HG03175 (cell line): ENCODE results near the gene GRIK4.
A peak's percentile ranks its signal among the peaks of the same experiment; 100 is the strongest.

Experiments used
- ATAC-seq: cut with Tn5 transposase; IDR thresholded peaks from one replicate; pipeline ENCODE4 v1.9.1; 2021; ENCODE audit warnings: mild to moderate bottlenecking, moderate library complexity; ENCODE audit not compliant: unreplicated experiment

The GRIK4 gene

DNA sequence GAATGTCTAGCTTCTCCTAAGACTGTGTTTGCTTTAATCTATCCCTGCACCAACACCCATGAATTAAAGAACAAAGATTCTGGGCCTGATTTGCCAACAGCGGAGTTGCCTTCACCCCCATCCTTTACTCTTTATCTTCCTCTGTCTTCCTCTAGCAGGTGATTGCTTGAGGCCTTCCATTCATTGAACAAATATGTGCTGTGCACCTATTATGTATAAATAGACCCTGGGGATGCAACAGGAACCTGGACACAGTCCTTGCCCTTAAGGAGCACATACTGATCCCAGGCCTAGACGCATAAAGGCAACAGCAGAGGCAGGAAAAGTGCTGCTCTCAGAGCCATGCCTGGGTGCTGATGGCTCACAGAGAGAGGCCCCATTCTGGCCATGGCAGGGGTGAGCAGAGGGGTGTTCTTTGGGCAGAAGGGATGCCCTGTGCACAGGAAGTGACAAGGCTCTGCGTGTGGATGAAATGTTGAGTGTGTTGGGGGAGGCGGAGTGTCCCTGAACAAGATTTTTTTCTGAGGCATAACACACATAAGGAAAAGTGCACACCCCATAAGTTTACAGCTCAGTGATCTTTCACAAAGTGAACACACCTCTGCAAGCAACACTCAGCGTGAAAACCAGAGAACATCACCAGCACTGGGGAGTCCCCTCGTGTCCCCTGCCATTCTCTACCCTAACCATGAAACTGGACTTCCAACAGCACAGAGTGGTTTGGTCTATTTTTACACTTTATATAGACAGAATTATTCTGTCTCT is 145.9 kb downstream of the GRIK4 start:
- ATAC-seq: peak; percentile 45

DNA sequence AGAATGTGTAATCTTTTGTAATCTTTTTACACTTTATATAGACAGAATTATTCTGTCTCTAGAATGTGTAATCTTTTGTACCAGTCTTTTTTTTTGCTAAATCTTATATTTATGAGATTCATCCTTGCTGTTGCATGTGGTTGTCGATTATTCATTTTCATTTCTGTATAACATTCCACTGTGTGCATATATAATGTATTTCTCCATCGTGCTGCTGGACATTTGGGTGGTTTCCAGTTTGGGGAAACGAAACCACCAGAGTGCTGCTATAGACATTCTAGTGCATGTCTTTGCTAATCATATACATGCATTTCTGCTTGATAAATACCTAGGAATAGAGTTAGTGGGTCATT is 146.5 kb downstream of the GRIK4 start:
- ATAC-seq: peak; percentile 58

DNA sequence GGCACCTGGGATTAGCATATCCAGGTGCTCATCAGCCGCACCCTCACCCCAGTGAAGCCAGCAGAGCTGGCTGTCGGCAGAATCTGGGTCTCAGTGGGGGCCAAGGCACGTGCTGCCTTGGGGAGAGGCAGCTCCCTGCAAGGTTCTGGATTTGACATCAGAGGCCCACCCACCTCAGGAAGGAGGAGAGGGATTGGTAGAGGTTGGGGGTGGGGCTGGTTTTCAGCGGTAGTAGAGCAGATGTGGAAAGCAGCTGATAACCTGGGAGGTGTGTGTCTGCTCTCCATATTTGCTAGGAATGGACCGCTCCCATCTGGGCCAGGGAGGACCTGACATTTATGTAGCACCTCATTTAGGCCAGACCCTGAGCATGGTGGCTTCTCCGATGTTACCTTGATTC is 147.5 kb downstream of the GRIK4 start:
- ATAC-seq: no peak

DNA sequence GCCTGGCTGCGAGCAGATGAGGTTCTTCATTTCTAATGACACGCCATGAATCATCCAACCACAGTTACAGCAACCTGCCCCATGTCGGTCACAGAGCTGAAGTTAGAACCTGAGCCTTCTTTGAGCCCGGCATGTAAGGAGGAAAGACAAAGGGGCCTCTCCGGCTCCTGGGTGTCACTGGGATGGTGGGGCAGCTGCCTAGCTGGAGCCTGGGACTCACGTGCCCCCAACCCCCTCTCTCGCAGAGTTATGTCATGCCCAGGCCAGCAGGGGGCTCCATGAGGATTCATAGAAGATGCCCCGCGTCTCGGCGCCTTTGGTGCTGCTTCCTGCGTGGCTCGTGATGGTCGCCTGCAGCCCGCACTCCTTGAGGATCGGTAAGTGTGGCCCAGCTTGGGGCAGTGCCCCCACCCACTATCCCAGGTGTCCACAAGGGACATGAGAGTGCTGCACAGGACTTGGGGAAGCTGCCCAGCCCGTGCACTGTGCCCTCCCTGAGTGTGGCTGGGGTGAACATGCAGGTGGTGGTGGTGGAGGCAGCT is 148.5 kb downstream of the GRIK4 start:
- ATAC-seq: no peak

DNA sequence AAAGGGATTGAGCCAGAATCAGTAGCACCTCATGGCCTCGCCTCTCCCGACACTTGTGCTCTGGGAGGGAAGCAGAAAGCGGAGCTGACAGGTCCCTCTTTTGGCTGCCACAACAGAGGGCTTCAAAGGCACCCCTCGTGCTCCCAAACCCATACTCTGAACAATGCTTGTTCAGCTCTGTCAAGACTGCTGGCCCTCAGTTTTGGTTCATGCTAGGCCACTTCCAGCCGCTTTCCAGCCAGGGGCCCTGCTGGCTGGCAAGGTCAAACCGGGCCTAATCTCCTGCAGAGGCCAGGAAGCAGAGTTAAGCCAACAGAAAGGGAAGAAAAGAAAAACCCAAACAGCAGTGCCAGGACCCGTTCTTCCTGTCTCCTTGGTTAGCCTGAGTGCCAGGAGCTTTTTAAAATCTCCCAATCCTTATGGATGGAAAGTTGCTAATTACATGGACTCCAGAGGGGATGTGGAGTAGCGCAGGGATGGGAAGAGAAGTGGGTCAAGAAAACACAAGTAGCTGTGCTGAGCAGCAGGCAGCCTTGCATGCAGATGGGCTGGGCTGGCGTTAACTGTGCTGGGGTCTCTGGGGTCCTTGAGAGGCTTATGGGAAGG is 150.6 kb downstream of the GRIK4 start:
- no peak for ATAC-seq

DNA sequence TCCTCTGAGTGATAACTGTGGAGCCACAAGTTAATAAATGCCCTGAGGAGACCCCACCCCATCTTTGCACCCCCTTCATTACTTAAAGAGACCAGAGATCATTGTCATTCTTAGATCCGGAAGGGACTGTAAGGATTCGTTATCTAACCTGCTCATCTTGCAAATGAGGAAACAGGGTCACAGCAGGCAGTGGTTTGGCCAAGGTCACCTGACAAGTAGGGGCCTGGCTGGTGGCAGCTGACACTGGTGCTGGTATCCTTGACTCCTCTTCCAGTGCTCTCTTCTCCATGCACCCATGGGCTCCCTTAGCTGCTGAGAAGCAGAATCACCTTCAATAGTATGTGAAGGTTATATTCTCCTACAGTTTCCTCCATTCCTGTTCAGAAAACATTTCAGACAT is 151.6 kb downstream of the GRIK4 start:
- ATAC-seq: no peak

DNA sequence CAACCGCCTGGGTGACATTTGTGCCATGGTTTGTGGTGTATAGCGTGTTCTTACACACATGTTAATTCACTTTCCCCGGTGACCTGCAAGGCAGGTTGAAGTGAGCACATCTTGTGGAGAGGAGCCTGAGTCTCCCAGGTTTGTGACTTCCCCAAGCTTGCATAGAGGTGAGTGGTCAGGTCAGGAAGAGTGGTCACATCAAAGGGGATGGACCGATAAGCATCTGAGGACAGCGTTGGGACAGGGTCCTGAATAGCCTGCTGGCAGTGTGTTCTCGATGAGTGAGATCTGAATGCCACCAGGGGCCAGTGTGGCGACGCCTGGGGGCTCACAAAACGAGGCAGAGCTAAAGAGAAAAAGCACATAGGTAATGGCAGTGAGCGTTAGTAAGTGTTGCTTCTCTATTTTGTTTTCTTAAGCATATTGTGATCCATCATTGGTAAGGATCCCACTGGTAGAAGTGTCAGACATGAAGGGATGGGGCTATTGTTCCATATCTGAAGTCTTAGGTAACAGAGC is 154.6 kb downstream of the GRIK4 start:
- no peak for ATAC-seq

DNA sequence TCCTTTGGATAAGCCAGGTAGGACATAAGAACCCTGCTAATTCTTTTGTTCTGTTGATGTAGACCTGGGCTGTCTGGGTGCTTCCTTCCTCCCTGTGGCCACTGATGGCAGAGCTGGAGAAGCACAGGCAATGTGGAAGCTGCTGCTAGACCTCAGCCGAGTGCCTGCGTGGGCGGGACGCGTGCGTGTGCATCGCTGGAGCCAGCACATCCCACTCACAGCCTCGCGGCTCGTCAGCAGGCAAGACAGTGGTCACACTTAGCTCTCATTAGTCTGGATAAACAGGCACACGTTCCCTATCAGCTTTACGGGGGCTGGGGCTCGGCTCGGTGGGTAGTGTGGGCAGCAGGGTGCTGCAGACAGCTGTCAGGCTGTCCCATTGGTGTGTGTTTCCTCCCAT is 155.7 kb downstream of the GRIK4 start:
- no peak for ATAC-seq

DNA sequence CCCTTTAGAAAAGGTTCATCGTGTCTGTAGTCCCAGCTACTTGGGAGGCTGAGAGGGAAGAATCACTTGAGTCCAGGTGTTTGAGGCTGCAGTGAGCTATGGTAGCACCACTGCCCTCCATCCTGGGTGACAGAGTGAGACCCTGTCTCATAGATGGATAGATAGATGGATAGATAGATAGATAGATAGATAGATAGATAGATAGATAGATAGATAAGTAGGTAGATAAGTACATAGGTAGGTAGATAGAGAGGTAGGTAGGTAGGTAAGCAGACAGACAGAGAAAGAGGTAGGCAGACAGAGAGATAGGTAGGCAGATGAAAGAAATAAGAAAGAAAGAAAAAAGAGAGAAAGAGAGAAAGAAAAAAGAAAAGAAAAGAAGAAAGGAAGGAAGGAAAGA is 156.4 kb downstream of the GRIK4 start:
- no peak for ATAC-seq

DNA sequence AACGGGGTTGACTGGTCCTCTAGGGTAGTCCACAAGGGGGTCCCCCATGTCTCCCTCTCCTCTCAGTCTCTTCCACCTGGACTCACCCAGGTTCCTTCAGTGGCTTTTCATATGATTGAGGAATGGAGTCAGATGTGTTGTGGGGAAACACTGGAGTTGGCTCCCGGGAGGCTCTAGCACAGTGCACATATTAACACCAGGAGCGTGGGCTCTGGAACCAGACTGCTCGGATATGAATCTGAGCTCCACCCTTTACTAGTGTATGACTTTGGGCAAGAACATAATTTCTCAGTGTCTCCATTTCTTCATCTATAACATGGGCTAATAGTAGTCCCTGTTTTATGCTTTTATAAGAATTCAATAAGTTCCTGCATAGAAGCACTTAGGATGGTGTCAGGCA is 157.0 kb downstream of the GRIK4 start:
- no peak for ATAC-seq

DNA sequence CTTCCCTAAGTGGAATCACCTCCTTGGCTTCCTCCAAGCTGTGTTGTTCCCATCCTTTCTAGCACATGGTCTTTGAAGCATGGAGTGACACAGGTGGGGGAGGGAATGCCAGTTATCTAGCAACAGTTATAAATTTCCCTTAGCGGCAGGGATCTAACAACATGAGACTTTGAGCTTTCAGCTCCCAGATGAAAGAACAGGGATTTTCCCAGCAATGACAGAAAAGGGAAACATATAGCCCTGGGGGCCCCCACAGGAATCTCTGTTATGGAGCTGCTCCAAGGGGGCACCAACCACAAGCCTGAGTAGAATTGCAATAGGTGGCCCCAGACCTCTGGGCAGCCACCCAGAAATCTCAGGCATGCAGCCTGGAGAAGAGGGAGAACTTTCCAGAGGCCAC is 163.0 kb downstream of the GRIK4 start:
- ATAC-seq: no peak

DNA sequence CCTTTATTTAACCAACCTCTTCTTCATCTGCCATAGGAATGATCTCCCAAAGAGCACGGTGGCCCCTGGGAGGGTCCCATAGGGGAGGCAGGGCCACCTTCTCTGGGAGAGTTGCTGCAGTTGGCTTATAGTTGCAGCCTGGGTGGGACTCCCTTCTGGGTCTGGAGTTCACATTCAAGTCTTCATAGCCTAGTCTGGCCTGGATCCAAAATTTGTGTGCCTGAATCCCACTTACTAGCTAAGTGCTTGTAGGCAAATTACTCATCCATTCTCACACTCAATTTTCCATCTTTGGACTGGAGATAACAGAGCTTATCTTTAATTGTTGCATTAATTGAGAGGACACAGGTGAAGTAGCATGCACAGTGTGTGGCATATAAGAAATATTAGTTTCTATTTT is 163.6 kb downstream of the GRIK4 start:
- ATAC-seq: no peak

DNA sequence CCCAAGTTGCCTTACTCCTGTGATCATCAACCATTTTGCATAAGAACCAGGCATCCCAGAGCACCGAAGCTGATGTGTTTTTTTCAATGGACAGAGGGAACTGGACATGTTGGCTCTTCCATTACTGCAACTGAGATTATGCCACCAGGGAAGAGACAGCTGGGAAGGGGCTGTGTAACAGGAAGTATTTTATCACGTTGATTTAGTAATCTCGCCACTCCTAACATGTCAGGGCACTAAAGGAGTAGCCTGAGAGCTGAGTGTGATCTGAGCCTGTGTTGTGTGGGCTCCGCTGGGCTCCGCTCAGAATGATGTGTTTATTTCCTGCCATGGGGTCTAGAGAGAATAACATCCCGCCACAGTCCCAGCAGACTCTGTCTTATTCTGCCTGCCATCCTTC is 165.4 kb downstream of the GRIK4 start:
- no peak for ATAC-seq

DNA sequence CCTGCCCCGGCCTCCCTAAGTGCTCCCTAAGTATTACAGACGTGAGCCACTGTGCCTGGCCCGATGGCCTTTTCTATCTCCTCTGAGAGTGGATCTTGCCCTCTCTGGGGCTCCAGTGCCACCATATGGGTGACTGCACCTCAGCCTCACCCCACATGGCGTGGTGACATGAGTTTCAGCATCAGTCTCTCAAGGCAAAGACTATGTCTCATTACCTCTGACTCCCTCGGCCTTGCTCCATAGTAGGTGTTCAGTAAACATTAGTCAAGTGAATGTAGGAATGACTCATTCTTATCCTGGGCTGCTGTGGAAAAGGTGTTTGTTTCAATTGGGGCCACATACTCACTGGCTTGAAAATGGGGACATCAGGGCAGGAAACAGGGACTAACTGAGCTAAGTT is 168.8 kb downstream of the GRIK4 start:
- ATAC-seq: no peak

DNA sequence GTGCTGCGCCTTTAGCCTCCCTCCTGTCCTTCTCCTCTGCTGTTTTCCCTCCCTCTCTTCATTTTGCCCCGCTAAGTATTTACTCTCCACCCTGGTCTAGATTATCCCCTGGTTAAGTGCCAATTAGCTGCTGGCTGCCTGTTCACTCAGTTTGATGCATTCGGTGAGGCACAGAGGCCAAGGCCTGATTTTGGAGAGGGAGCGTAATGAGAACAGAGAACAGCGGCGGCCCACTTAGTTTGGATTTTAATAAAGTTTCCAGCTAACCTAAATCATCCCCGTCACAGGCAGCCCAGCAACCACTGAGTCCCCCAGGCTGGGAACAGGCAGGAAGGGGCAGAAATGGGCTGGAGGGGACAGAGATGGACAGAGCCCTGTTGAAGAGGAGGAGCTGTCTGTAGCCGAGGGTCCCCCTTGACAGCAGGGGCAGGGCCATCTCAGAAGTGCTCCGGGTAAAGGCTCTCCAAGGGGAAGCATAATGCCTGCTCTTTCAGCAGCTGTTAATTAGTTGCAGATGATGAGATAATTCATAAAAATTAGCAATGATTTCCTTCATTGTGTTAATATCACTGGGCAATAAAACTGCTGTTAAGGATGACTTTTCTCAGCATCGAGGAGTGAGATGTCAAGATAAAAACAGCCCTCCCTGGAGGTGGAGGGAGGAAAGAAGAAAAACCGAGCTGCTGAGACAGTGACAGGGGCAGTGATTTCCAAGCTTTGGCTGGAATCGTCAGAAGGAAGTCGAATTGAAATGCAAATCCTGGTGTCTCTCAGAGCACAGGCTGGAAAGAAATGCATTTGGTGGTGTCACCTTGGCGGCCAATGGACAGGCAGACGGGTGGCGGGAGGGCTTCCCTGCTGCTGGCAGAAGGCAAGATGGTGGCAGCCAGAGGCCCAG is 170.1 kb downstream of the GRIK4 start:
- no peak for ATAC-seq

DNA sequence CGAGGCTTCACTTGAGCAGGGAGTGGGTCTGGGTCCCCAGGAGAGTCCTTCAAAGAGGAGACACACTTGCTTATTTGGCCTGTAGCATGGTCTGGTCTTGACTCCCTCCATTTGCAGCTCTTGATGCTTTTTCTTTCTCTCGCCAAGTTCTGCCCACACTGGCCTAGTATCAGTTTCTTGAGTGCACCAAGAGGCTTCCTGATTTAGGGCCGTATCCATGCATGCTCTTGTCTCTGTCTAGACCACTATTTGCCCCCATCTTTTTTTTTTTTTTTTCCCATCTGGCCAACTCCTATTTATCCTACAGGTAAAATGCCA is 170.7 kb downstream of the GRIK4 start:
- ATAC-seq: no peak

DNA sequence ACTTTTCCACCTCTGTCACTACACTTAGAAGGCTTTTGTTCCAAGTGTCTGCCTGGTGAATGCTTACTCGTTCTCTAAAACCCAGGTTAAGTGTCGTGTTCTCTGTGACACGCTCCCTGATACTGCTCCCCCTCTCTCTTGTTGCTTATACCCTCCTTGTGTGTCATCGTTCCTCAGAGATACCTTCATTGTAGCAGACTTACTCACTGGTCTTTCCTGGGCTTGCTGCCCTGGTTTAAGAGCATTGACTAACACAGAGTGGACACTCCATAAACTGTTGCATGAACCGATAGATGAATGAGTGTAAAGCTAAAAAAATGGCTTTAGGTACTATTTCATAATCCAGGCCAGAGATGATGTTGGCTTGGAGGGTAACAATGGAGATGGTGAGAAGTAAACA is 171.3 kb downstream of the GRIK4 start:
- no peak for ATAC-seq

DNA sequence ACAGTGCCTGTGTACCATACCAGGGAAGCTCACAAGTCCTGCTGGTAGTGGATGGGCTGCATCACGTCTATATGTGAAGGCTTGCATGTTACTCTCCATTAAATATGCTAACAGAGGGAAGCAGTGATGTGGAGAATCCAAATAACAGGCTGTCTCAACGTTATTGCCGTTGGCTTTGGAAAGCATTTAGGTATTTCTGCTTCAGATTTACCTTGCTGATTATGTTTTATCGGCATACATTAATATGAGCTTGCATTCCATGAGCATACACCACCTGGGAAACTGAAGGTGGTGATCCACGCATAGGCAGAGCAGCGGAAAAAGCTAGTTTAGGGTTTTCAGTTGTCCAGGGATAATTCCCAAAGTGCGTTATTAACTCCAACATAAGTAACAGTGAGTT is 175.0 kb downstream of the GRIK4 start:
- ATAC-seq: no peak

DNA sequence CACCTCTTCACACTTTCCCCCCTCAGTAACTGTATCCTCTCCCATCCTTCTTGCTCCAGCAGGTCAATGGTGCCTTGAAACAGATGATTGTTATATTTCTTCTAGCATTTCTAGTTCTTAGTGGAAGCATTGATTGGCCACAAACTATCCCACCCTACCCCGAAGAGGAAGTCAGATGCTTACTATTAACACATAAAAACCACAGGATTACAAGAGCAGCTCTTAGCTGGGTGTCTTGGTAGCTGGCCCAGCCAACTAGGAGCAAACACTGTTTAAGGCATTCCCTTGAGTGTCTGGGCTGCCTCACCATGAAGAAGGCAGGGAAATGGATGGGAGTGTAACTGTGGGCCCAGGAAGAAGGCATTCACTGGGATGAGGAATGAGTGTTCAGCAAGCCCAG is 176.6 kb downstream of the GRIK4 start:
- no peak for ATAC-seq

DNA sequence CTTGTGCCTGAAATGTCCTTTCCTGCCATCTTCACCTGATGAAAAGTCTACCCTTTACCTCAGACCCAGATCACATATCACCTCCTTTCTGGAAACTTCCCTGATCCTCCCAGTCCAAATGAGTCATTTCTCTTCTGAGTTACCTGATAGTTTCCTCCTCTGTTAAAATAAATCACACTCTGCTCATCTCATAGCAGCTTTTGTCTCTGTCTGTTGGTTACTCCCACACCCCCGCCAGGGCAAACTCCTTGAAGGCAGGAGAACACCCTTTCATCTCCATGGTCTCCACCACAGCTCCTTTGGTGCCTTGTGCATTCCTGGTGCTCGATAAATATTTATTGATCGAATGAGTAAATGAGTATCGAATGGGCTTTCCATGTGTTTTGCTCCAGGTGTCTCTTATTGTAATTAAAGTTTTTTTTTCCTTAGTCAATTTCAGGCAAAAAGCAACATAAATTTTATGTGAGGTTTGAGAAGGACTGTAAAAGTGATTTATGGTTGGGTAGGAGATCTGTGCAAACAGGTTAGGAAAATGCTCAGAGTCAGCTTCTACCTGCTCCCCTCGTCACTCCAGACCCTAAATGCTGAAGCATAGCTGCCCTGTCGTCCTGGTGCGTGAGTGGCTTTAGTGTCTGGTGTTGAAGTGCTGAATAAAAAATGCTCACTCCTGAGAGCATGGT is 178.2 kb downstream of the GRIK4 start:
- no peak for ATAC-seq

DNA sequence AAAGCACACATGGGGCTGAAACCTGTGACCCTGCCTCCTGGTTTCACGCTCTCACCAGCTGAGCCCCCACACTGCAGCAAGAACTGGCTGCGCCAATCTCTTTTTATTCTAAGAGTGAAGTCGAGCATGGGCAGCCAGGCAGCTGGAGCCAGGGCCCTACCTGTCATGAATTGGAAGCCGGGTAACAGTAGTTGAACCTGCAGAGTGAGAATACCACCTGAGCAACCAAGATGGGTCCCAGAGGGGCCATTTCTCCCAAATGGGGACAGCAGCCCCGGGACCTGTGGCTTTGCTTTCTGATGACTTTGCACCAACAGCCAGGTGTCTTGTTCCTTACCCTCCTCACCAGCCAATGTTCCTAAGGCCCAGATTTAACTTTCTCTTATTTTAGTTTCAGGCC is 178.9 kb downstream of the GRIK4 start:
- no peak for ATAC-seq
